Peyer's patch (tissue), 4 donors: Measurements from ENCODE around the gene IFITM1.

Source experiments
- POLR2A ChIP-seq, 2 donors: fragments of 450-650 bp; IDR thresholded peaks; one replicate each; pipeline ENCODE4 v1.5.1; 2017; ENCODE audit warnings: antibody characterized with exemption in 2 of 2, mild to moderate bottlenecking in 2 of 2, moderate library complexity in 2 of 2
- TF ChIP-seq, protein P1 (sequence below), 6 experiments: fragments of 450-650 bp in 4 of 6; fragments of 200-600 bp in 2 of 6; sonication (generic) in 1 of 6; IDR thresholded peaks; one replicate each; pipeline ENCODE4 v1.5.1; 2017 to 2019; ENCODE audit warnings: antibody characterized with exemption in 6 of 6, mild to moderate bottlenecking in 3 of 6, moderate library complexity in 1 of 6

DNA sequence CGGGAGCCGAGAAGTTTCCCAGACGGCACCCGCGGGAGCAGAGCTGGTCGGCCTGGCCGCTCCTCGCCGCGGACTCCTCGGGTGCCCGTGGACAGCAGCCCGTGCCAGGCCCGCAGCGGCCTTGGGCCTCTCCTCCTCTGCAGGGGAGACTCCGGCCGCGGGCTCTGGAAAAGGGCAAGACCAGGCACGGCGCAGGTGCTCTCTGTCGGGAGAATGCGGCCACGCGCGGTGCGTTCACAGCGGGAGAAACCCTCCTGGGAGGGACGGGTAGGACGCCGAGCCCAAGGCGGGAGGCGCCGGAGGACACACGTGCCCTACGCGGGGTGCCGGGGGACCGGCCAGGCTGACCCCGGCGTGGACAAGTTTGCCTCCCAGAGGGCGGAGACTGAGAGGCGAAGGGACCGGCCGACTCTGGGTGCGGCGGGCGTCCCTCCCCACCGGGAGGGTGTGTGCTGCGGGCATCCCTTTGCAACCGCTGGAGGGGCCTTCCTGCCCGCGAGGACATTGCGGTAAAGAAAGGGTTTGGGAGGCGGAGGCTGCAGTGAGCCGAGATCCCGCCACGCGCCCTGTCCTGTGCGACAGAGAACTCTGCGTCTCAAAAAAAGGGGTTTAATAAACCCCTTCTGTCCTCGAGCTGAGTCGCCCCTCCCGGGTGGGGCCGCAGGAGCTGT lies 2.3 kb downstream of the IFITM1 start:
- no peak for TF ChIP-seq POLR2A (IDR thresholded peaks at IDR 0.05)
- TF ChIP-seq, protein P1, sequence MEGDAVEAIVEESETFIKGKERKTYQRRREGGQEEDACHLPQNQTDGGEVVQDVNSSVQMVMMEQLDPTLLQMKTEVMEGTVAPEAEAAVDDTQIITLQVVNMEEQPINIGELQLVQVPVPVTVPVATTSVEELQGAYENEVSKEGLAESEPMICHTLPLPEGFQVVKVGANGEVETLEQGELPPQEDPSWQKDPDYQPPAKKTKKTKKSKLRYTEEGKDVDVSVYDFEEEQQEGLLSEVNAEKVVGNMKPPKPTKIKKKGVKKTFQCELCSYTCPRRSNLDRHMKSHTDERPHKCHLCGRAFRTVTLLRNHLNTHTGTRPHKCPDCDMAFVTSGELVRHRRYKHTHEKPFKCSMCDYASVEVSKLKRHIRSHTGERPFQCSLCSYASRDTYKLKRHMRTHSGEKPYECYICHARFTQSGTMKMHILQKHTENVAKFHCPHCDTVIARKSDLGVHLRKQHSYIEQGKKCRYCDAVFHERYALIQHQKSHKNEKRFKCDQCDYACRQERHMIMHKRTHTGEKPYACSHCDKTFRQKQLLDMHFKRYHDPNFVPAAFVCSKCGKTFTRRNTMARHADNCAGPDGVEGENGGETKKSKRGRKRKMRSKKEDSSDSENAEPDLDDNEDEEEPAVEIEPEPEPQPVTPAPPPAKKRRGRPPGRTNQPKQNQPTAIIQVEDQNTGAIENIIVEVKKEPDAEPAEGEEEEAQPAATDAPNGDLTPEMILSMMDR (IDR thresholded peaks at IDR 0.05) = no peak
